IPS-18a (cell line): ENCODE results near the gene ACSM4.

Experiments
- H3K27ac ChIP-seq: one replicate; pipeline ENCODE4 v1.5.1; 2013; ENCODE audit warnings: low read length
- H3K27me3 ChIP-seq: one replicate; pipeline ENCODE4 v1.6.1; 2013; ENCODE audit warnings: mild to moderate bottlenecking, low read length; ENCODE audit not compliant: control insufficient read depth, insufficient read depth
- H3K36me3 ChIP-seq: one replicate; pipeline ENCODE4 v1.6.1; 2013; ENCODE audit warnings: low read depth, low read length; ENCODE audit not compliant: control insufficient read depth
- H3K4me1 ChIP-seq: one replicate; pipeline ENCODE4 v1.6.1; 2013; ENCODE audit warnings: low read depth, low read length; ENCODE audit not compliant: control insufficient read depth
- H3K4me3 ChIP-seq: one replicate; pipeline ENCODE4 v1.5.1; 2013; ENCODE audit warnings: low read length
- H3K9ac ChIP-seq: one replicate; pipeline ENCODE4 v1.6.1; 2013; ENCODE audit warnings: mild to moderate bottlenecking, low read length, moderate library complexity
- H3K9me3 ChIP-seq: one replicate; pipeline ENCODE4 v1.6.1; 2013; ENCODE audit warnings: low read depth, low read length; ENCODE audit not compliant: control insufficient read depth

Gene ACSM4

GRCh38 chr12:7374423-7375144, 70.7 kb downstream of the ACSM4 start:
- Histone ChIP-seq H3K27ac (no peak overlapping the region), H3K4me3 (no peak overlapping the region), H3K9me3 (no peaks in the 10 kb centered on the region), H3K27me3 (no peaks in the 10 kb centered on the region), H3K9ac (no peak overlapping the region), H3K36me3 (no peaks in the 10 kb centered on the region), H3K4me1 (no peaks in the 10 kb centered on the region)

- Histone ChIP-seq H3K27ac (no peak overlapping the region), H3K27me3 (no peaks in the 10 kb centered on the region), H3K4me3 (no peak overlapping the region), H3K9me3 (no peaks in the 10 kb centered on the region), H3K9ac (no peak overlapping the region), H3K36me3 (no peaks in the 10 kb centered on the region), H3K4me1 (no peaks in the 10 kb centered on the region)
Observed at GRCh38 chr12:7375145-7375543, 71.3 kb downstream of the ACSM4 start.

- Histone ChIP-seq H3K4me3 (no peak overlapping the region), H3K27ac (no peak overlapping the region), H3K4me1 (no peaks in the 10 kb centered on the region), H3K27me3 (no peaks in the 10 kb centered on the region), H3K9ac (no peak overlapping the region), H3K9me3 (no peaks in the 10 kb centered on the region), H3K36me3 (no peaks in the 10 kb centered on the region)
Observed at GRCh38 chr12:7376196-7376595, 72.3 kb downstream of the ACSM4 start.
